RWPE1 (cell line): ENCODE data around the gene CD300C.
"Not testable (repeated sequence)": the region's sequence is repeated elsewhere in the genome, so short reads cannot be mapped to it uniquely, and the experiment has no call there.

ENCODE experiments used
- CTCF ChIA-PET: fragments of 350-600 bp; sonication (Branson Sonifier 250); formaldehyde crosslinking; extraction: SDS; loops from one replicate; lab custom pipeline; 2021; lab: Yijun Ruan, JAX
- POLR2A ChIA-PET: fragments of 400-600 bp; formaldehyde crosslinking; extraction: SDS; loops from one replicate; lab custom pipeline; 2020; ENCODE audit warnings: antibody characterized with exemption; ENCODE audit not compliant: low non-redundant PET; lab: Yijun Ruan, JAX
- DNase-seq: peaks from one replicate; pipeline ENCODE4 v3.0.0; 2012; ENCODE audit warnings: low spot score
- H3K27ac ChIP-seq: fragments of 450-650 bp; 2 replicates; pipeline ENCODE4 v1.5.1; 2017
- CTCF ChIP-seq: fragments of 450-650 bp; conservative IDR thresholded peaks from 2 replicates; pipeline ENCODE4 v1.5.1; 2017; ENCODE audit warnings: low read depth, mild to moderate bottlenecking

Gene CD300C

GRCh38 chr17:74565126-74565525, 19.2 kb upstream of the CD300C start:
- DNase-seq = no peak
- CTCF ChIA-PET = no interaction called here
- POLR2A ChIA-PET = no interaction called here
- no peak for TF ChIP-seq CTCF
- peak overlapping the region; percentile 27 for H3K27ac ChIP-seq

- no peak for TF ChIP-seq CTCF
- ChIA-PET POLR2A (no interaction called here), CTCF (no interaction called here)
- DNase-seq = no peak
- no peak overlapping the region for H3K27ac ChIP-seq
These were observed 17.4 kb upstream of the CD300C start for GRCh38 chr17:74563358-74563757.

- no peak for TF ChIP-seq CTCF
- H3K27ac ChIP-seq = no peak overlapping the region
- CTCF ChIA-PET = no interaction called here
- DNase-seq = no peak
- POLR2A ChIA-PET = no interaction called here
These were observed 15.7 kb upstream of the CD300C start for GRCh38 chr17:74561586-74561985.

DNA sequence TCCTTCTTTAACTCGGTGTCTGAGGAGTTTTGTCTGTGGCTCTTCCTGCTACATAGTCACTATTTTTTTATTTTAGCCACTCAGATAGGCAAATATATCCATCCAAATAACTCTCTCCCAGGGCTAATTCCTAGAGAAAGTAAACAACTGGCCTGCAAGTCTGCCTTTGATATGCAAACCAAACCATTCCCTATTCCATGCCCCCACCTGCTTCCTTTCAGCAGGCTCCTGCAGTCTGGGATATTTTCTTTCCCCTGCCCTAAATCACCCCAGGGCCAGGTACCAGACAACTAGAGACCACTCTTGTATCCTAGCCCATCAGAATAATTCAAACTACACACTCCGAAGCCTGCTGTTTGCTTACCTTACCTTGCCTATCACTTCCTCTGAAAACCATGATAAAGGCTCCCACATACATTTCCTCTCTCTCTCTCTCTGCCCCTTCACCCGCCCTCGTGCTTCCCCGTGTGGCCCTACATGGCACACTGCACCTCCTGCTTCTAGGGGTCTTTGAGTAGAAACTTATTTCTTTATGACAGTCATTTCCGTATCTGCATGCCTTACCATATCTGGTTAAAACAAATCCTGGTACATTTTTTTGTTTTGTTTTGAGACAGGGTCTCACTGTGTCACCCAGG, 13.1 kb upstream of the CD300C start:
- CTCF ChIA-PET = no interaction called here
- no peak overlapping the region for H3K27ac ChIP-seq
- POLR2A ChIA-PET = no interaction called here
- TF ChIP-seq CTCF = no peak
- no peak for DNase-seq

GRCh38 chr17:74558402-74558801, 12.5 kb upstream of the CD300C start:
- H3K27ac ChIP-seq, DNase-seq, POLR2A ChIA-PET: not testable (repeated sequence)
- CTCF ChIA-PET = interaction anchor here (1.6 kb wide), 1 partner anchor 8 kb away, joined by 6 read pairs; no protein-coding TSS in a partner anchor

- DNase-seq = no peak
- ChIA-PET POLR2A (no interaction called here), CTCF (no interaction called here)
- no peak overlapping the region for H3K27ac ChIP-seq
- no peak for TF ChIP-seq CTCF
These were observed 9.6 kb upstream of the CD300C start for GRCh38 chr17:74555427-74555940.

DNA sequence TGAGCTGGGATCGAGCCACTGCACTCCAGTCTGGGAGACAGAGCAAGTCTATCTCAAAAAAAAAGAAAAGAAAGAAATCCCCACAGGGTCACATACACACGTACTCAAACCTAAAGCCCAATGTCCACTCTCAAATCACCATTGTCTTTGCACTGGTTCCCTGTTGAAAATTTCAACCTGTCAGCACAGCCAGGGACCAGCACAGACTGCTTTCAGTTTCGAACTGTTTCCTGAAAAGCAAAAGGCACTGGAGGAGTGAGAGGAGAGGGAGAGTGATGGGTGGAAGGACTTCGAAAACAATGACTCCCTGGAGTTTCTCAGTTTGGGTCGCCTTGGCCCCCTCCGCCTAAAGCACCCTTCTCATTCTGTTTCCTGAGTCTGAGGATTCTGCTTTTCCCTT, 9.0 kb upstream of the CD300C start:
- TF ChIP-seq CTCF = no peak
- POLR2A ChIA-PET = no interaction called here
- no peak for DNase-seq

More for the DNA sequence above, 9.0 kb upstream of the CD300C start:
- CTCF ChIA-PET = no interaction called here
- H3K27ac ChIP-seq = no peak overlapping the region
